Stimulated activated naive CD8-positive, alpha-beta T cell treated with anti-CD3 and anti-CD28 coated beads, Interleukin-15, Interleukin-2, amounts not matched to agents 100 ng/mL and 50 ng/mL, for 24 hours (primary cell): ENCODE results near the gene SLC25A36.
A peak's percentile ranks its signal among the peaks of the same experiment; 100 is the strongest.
"Not testable (repeated sequence)": the region's sequence is repeated elsewhere in the genome, so short reads cannot be mapped to it uniquely, and the experiment has no call there.

Source experiments
- H3K27ac Mint-ChIP-seq: one replicate; pipeline ENCODE4 v1.8.0; 2021; ENCODE audit warnings: mild to moderate bottlenecking, mixed read lengths
- H3K27me3 Mint-ChIP-seq: one replicate; pipeline ENCODE4 v1.8.0; 2021; ENCODE audit warnings: mixed read lengths
- H3K36me3 Mint-ChIP-seq: one replicate; pipeline ENCODE4 v1.8.0; 2021; ENCODE audit warnings: low read depth, mixed read lengths
- H3K4me1 Mint-ChIP-seq: one replicate; pipeline ENCODE4 v1.8.0; 2021; ENCODE audit warnings: low read depth, mixed read lengths
- H3K4me3 Mint-ChIP-seq: one replicate; pipeline ENCODE4 v1.8.0; 2021; ENCODE audit warnings: mild to moderate bottlenecking, mixed read lengths
- H3K9me3 Mint-ChIP-seq: one replicate; pipeline ENCODE4 v1.8.0; 2021; ENCODE audit warnings: mixed read lengths

The SLC25A36 gene

DNA sequence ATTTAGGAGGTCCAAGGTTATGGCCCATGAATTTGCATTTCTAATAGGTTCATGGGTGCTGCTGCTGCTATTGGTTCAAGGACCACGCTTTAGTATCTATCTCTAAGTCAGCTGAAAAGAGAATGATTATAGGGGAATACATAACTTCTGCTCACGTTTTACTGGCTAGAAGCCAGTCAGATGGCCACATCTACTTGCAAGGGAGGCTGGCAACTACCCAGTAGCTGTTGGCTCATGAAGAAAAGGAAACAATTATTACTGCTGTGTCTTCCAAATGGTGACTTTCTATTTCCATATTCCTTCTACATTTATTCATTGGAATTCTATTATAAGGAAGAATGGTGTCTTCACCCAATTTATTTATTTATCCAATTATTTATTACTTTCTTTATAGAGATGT is 54.2 kb downstream of the SLC25A36 start:
- H3K4me1 Mint-ChIP-seq: peaks cover 6% of the 10 kb centered on the region

DNA sequence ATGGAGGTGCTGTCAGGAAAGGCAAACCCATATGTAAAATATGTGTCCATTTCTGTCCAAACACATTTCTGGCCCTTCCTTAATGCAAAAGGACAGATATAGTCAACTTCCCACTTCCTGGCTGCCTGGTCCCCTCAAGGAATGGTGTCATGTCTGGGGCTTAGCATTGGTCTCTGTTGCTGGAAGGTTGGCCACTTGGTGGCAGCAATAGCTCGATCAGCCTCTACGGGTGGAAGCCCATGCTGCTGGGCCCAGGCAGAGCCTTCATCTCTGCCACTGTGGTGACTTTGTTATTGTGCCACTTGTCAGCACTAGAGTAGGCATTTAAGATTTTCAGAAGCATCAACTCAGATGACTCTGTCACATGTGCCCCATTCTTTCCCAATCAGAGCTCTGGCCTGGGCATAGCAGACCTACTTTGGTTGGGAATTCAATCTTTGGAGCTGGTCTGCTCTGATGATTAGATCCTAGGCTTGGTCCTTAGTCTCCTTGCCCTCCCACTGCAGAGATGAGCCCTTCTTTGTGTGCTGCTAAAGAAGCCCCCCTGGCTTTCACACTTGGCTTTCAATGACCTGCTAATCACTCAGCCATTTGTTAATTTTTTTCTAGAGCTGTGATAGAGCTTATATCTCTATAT is 58.5 kb downstream of the SLC25A36 start:
- H3K27me3 Mint-ChIP-seq: no peaks in the 10 kb centered on the region
- no peaks in the 10 kb centered on the region for H3K9me3 Mint-ChIP-seq
- H3K27ac Mint-ChIP-seq: no peak overlapping the region
- no peaks in the 10 kb centered on the region for H3K36me3 Mint-ChIP-seq
- no peak overlapping the region for H3K4me3 Mint-ChIP-seq
- peaks cover 6% of the 10 kb centered on the region for H3K4me1 Mint-ChIP-seq

More for the DNA sequence above, 54.2 kb downstream of the SLC25A36 start:
- Mint-ChIP-seq H3K36me3 (no peaks in the 10 kb centered on the region), H3K27me3 (peaks cover 6% of the 10 kb centered on the region), H3K4me3 (no peak overlapping the region), H3K9me3 (no peaks in the 10 kb centered on the region), H3K27ac (no peak overlapping the region)

DNA sequence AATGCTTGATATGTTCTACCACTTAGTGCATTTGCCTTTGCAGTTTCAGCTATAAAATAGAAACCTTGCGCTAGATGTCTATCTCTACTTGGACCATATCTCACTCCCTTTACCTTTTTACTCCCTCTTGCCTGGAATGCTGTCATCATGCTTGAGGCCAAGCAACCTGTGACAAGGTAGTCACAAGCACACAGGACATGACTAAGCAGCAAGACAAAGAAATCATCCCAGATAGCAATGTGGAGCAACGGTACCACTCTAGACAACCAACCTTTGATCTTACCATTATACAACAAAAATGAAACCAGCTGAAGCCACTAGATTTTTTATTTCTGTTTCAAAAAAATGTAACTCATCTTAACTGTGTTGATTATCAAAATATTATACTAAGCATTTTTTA is 59.0 kb downstream of the SLC25A36 start:
- Mint-ChIP-seq H3K4me1 (peaks cover 6% of the 10 kb centered on the region), H3K27ac (no peak overlapping the region), H3K36me3 (no peaks in the 10 kb centered on the region), H3K9me3 (no peaks in the 10 kb centered on the region), H3K4me3 (no peak overlapping the region), H3K27me3 (no peaks in the 10 kb centered on the region)

DNA sequence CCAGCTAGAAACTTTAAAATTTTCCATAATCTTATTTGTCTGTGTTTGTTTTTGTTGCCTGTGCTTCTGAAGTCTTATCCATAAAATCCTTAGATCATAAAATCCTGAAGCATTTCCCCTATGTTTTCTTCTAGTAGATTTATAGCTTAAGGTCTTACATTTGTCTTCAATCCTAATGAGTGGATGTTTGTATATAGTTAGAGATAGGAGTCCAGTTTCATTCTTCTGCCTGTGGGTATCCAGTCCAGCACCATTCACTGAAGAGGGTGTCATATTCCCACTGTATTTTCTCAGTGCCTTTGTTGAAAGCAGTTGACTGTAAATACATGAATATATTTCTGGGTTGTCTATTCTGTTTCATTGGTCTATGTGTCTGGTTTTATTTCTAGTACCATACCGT is 64.7 kb downstream of the SLC25A36 start:
- Mint-ChIP-seq H3K27me3 (peaks cover 20% of the 10 kb centered on the region), H3K9me3 (no peaks in the 10 kb centered on the region), H3K4me1 (peaks cover 1% of the 10 kb centered on the region), H3K4me3 (no peak overlapping the region), H3K27ac (no peak overlapping the region), H3K36me3 (no peaks in the 10 kb centered on the region)

DNA sequence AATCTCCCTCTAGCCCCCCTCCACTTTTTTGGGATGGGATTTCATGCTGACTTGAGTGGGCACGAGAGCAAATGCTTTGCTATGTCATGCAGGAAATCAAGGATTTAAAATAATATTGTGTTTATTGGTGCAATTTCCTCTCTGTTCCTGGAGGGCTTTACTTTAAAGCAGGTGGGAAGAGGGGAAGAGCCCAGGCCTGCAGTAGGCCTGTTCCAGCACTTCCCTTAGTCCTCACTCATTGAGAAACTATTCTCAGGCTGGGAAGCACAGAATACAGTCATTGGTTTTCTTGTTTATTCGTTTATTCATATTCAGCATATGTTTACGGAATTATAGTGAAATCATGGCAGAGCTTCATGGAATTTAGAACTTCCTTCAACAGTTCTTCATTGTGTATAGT is 67.9 kb downstream of the SLC25A36 start:
- Mint-ChIP-seq H3K36me3 (no peaks in the 10 kb centered on the region), H3K4me1 (peaks cover 5% of the 10 kb centered on the region), H3K27me3 (peaks cover 23% of the 10 kb centered on the region), H3K27ac (no peak overlapping the region), H3K4me3 (no peak overlapping the region), H3K9me3 (no peaks in the 10 kb centered on the region)

DNA sequence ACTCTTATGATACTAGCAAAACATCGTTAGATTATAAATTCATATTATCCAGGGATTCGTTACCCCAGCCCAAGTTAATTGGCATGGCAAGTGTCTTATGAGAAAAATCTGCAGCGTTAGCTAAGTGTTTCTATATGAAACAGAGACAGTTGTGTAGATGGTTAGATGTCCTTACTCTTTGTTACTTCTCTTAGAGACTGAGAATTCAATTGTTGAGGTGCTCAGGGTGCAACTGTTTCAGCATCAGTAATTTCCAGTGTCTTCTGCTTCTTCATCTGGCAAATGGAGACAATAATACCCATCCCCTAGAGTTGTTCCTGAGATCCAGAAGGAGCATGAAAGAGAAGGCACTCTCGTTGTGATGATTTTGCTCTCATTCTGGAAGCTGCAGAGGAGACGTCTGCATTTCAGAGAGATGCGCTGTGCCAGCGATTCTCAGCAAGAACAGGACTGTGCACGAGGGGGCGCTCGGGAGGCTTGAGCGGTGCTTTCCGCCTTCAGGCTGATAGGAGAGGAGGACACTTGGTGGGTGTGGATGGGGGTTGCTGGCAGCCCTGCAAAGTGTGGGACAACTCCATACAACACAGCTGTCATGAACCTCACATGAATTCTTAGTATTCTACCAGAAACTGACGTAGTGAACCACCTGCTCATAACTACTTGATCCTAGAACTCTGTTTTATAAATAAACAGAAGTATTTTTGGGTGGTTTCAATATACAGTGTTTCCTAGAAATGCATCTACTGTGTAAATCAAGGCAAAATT is 69.8 kb downstream of the SLC25A36 start:
- Mint-ChIP-seq H3K27me3 (peaks cover 25% of the 10 kb centered on the region), H3K4me3 (no peak overlapping the region), H3K4me1 (peaks cover 5% of the 10 kb centered on the region), H3K27ac (no peak overlapping the region), H3K36me3 (no peaks in the 10 kb centered on the region), H3K9me3 (no peaks in the 10 kb centered on the region)

DNA sequence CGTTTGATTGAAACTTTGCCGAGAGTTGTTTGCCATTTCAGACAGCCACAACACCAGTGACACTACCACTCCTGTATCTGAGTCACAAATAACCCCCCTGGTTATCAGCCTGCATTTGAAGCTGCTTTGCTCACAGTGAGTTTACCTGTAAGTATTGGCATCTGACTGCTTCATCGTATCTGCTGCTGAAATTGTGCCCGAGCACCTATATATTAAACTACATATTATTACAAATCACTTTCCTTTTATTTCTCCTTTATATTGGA is 70.3 kb downstream of the SLC25A36 start:
- Mint-ChIP-seq H3K4me3 (no peak overlapping the region), H3K27me3 (peaks cover 24% of the 10 kb centered on the region), H3K4me1 (peaks cover 8% of the 10 kb centered on the region), H3K27ac (no peak overlapping the region), H3K36me3 (no peaks in the 10 kb centered on the region), H3K9me3 (peaks cover 2% of the 10 kb centered on the region)

DNA sequence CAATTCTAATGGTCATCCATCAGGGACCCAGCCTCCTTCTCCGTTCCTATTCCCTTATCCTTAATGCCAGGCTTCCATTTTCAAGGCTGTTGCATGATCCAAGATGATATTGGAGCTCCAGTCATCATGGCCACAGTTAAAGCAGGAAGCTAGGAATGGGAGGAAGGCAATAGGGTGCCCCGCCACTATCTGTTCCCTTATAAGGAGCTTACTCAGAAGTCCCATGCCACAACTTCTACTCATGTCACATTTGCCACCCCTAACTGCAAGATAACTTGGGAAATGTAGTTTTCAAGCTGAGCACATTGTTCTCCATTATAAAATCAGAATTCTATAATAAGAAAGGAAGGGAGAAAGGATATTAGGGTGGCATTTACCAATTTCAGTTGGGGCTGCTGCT is 70.9 kb downstream of the SLC25A36 start:
- Mint-ChIP-seq H3K27me3 (peaks cover 18% of the 10 kb centered on the region), H3K4me3 (no peak overlapping the region), H3K9me3 (peaks cover 3% of the 10 kb centered on the region), H3K36me3 (no peaks in the 10 kb centered on the region), H3K4me1 (peaks cover 14% of the 10 kb centered on the region), H3K27ac (no peak overlapping the region)

DNA sequence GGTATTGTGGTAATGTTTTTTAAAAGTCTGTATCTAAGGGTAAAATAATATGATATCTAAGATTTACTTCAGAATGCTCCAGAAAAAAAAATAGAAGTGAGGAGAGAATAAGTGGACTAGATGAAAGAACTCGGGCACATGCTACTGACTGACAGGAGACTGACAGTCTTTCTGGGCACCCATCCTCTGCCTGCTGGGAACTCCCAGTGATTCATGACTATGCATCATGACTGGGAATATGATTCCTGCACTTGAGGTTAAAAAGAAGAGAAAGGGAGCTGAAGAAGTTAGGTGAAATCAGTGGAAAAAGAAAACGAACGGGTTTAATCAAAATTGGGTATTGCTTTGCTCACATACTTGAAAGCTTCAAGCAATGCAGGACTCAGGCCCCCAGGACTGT is 73.8 kb downstream of the SLC25A36 start:
- H3K4me3 Mint-ChIP-seq: no peak overlapping the region
- H3K27me3 Mint-ChIP-seq: peaks cover 11% of the 10 kb centered on the region
- H3K4me1 Mint-ChIP-seq: peaks cover 36% of the 10 kb centered on the region
- H3K36me3 Mint-ChIP-seq: no peaks in the 10 kb centered on the region
- H3K9me3 Mint-ChIP-seq: peaks cover 3% of the 10 kb centered on the region
- H3K27ac Mint-ChIP-seq: no peak overlapping the region

DNA sequence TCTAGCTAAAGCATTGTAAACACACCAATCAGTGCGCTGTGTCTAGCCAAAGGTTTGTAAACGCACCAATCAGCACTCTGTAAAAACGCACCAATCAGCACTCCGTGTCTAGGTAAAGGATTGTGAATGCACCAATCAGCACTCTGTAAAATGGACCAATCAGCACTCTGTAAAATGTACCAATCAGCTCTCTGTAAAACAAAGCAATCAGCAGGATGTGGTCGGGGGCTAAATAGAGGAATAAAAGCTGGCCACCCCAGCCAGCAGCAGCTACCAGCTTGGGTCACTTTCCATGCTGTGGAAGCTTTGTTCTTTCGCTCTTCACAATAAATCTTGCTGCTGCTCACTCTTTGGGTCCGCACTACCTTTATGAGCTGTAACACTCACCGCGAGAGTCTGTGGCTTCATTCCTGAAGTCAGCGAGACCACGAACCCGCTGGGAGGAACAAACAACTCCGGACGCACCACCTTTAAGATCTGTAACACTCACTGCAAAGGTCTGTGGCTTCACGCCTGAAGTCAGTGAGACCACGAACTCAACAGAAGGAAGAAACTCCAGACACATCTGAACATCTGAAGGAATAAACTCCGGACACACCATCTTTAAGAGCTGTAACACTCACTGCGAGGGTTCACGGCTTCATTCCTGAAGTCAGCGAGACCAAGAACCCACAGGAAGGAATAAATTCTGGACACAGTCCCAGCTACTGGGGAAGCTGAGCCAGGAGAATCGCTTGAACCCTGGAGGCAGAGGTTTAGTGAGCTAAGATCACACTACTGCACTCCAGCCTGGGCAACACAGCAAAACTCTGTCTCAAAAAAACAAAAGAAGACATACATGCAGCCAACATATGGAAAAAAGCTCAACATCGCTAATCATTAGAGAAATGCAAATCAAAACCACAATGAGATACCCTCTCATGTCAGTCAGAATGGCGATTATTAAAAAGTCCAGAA is 76.0 kb downstream of the SLC25A36 start:
- not testable (repeated sequence) for H3K9me3 Mint-ChIP-seq, H3K27me3 Mint-ChIP-seq
- peak overlapping the region; percentile 59 for H3K27ac Mint-ChIP-seq

DNA sequence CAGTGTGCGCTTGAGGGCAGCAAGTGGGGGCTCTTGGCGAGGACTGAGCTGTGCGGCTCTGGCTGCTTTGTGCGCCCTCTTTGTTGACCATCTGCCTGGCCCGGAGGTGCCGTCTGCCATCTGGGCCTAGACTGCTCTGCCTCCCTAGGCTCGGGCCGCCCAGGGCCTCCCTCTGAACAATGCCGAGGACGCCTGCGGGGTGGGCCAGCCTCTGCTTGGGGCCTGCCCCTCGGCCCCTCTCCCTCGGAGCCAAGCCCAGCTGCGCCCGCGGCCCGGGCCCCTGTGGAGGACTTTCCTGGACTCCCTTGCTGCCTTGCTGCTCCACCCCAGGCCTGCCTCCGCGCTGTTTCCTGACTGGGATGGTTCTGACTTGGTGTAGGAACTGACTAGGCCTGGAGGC is 77.6 kb downstream of the SLC25A36 start:
- Mint-ChIP-seq H3K9me3 (peaks cover 3% of the 10 kb centered on the region), H3K36me3 (no peaks in the 10 kb centered on the region), H3K4me3 (no peak overlapping the region), H3K27ac (no peak overlapping the region), H3K27me3 (peaks cover 4% of the 10 kb centered on the region), H3K4me1 (peaks cover 35% of the 10 kb centered on the region)

More for the DNA sequence above, 76.0 kb downstream of the SLC25A36 start:
- Mint-ChIP-seq H3K4me3 (peak overlapping the region; percentile 44), H3K4me1 (peaks cover 35% of the 10 kb centered on the region)
- H3K36me3 Mint-ChIP-seq: not testable (repeated sequence)

DNA sequence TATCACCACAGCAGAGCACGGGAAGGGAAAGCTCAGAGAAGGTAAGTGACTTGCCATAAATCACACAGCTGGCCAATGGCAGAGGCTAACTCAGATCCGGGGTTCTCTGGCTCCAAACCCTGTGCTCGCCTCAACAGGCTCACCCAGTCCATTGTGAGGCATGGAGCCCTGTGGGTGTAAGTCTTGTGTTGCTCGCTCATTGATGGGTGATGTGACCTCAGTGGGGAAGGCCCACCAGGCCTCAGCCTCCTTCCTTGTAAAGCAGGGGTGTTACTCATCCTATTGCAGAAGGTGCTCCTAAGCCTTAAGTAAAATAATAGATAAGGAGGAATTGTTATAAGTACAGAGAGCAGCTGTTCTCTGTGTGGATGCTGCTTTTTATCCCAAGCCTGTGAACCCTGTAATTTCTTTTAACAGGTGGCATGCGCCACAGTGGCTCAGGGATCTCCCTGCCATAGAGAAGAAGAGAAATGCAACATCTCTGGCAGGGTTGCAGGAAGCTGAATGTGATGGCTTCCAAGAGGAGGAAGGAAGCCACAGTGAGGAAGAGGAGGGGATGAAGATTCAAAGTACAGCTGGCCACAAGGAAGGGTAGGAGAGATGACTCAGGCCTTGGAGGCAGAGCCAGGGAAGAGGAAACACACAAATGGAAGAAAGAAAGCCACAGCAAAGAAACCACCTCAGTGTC is 78.7 kb downstream of the SLC25A36 start:
- Mint-ChIP-seq H3K4me3 (no peak overlapping the region), H3K27me3 (peaks cover 3% of the 10 kb centered on the region), H3K36me3 (no peaks in the 10 kb centered on the region), H3K27ac (no peak overlapping the region), H3K9me3 (peaks cover 3% of the 10 kb centered on the region), H3K4me1 (peaks cover 35% of the 10 kb centered on the region)

DNA sequence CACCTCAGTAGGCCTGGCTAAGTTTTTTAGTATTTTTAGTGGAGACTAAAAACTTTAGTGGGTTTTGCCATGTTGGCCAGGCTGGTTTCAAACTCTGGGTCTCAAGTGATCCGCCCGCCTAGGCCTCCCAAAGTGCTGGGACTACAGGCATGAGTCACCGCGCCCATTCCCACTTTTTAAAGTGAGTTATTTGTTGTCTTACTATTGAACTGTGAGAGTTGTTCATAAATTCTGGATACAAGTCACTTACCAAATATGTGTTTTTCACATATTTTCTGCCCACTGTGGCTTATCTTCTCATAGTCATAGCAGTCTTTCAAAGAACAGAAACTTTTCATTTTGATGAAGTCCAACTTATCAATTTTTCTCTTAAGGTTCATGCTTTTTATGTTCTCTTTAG is 79.6 kb downstream of the SLC25A36 start:
- Mint-ChIP-seq H3K4me1 (peaks cover 35% of the 10 kb centered on the region), H3K4me3 (no peak overlapping the region), H3K27me3 (peaks cover 7% of the 10 kb centered on the region), H3K27ac (no peak overlapping the region), H3K9me3 (peaks cover 3% of the 10 kb centered on the region), H3K36me3 (no peaks in the 10 kb centered on the region)
